GM23338 (cell line): ENCODE data around the gene RHEX. TPM values are rescaled to one million over a fixed set of nuclear protein-coding genes. Genes with fewer than 3 reads are reported as not detected.

Experiments used
- ATAC-seq: fragments of 200-7000 bp; cut with Tn5 transposase; 3 replicates; pipeline ENCODE4 v1.9.1; 2020
- DNase-seq: peaks from one replicate; pipeline ENCODE4 v3.0.0-alpha.2; 2015; ENCODE audit warnings: low spot score
- H2AFZ ChIP-seq: fragments of 200-600 bp; sonication (generic); 2 replicates; pipeline ENCODE4 v1.8.0; 2016; ENCODE audit warnings: antibody characterized with exemption, mild to moderate bottlenecking, moderate library complexity
- H3F3A ChIP-seq: fragments of 200-600 bp; sonication (generic); replicated peaks from 2 replicates; pipeline ENCODE4 v1.8.0; 2017; ENCODE audit warnings: antibody characterized with exemption, mixed run types, low read depth
- H3K27ac ChIP-seq: fragments of 200-600 bp; sonication (generic); 2 replicates; pipeline ENCODE4 v1.6.1; 2016; ENCODE audit warnings: low read depth
- H3K27me3 ChIP-seq: fragments of 200-600 bp; sonication (generic); 2 replicates; pipeline ENCODE4 v1.8.0; 2016; ENCODE audit warnings: mild to moderate bottlenecking, mixed run types, moderate library complexity; ENCODE audit not compliant: insufficient read depth
- H3K36me3 ChIP-seq: fragments of 200-600 bp; sonication (generic); 2 replicates; pipeline ENCODE4 v1.8.0; 2016; ENCODE audit warnings: mild to moderate bottlenecking; ENCODE audit not compliant: insufficient read depth
- H3K4me1 ChIP-seq: fragments of 200-600 bp; sonication (generic); 2 replicates; pipeline ENCODE4 v1.8.0; 2016; ENCODE audit warnings: mild to moderate bottlenecking, moderate library complexity; ENCODE audit not compliant: insufficient read depth
- H3K4me2 ChIP-seq: fragments of 200-600 bp; sonication (generic); 2 replicates; pipeline ENCODE4 v1.7.1; 2017; ENCODE audit warnings: mixed run types
- H3K4me3 ChIP-seq: fragments of 200-600 bp; sonication (generic); 2 replicates; pipeline ENCODE4 v1.6.1; 2016; ENCODE audit warnings: mixed run types
- H3K79me2 ChIP-seq: fragments of 200-600 bp; sonication (generic); replicated peaks from 2 replicates; pipeline ENCODE4 v1.8.0; 2017; ENCODE audit warnings: mild to moderate bottlenecking; ENCODE audit not compliant: insufficient read depth
- H3K9me2 ChIP-seq: fragments of 200-600 bp; sonication (generic); 2 replicates; pipeline ENCODE4 v1.8.0; 2017; ENCODE audit not compliant: insufficient read depth
- H4K20me1 ChIP-seq: fragments of 200-600 bp; sonication (generic); replicated peaks from 2 replicates; pipeline ENCODE4 v1.8.0; 2017; ENCODE audit warnings: mild to moderate bottlenecking; ENCODE audit not compliant: insufficient read depth
- H3K27ac Mint-ChIP-seq: 2 replicates; pipeline ENCODE4 v1.8.0; 2020; ENCODE audit warnings: inconsistent platforms, mild to moderate bottlenecking, moderate library complexity, mixed read lengths
- H3K27me3 Mint-ChIP-seq: 3 replicates; pipeline ENCODE4 v1.8.0; 2022; ENCODE audit warnings: low read depth, mild to moderate bottlenecking, moderate library complexity, mixed read lengths, inconsistent platforms; ENCODE audit not compliant: insufficient read depth, poor library complexity
- H3K36me3 Mint-ChIP-seq: 3 replicates; pipeline ENCODE4 v1.8.0; 2021; ENCODE audit warnings: low read depth, mild to moderate bottlenecking, inconsistent platforms, moderate library complexity, mixed read lengths
- H3K4me1 Mint-ChIP-seq: 3 replicates; pipeline ENCODE4 v1.8.0; 2020; ENCODE audit warnings: mild to moderate bottlenecking, inconsistent platforms, mixed read lengths
- H3K4me3 Mint-ChIP-seq: 3 replicates; pipeline ENCODE4 v1.8.0; 2021; ENCODE audit warnings: moderate library complexity, mild to moderate bottlenecking, inconsistent platforms, mixed read lengths
- H3K9me3 Mint-ChIP-seq: 3 replicates; pipeline ENCODE4 v1.8.0; 2020; ENCODE audit warnings: moderate library complexity, mild to moderate bottlenecking, inconsistent platforms, mixed read lengths
- CREB1 ChIP-seq: fragments of 250-450 bp; sonication (Bioruptor Pico); IDR thresholded peaks from 2 replicates; pipeline ENCODE4 v1.5.0; 2020; ENCODE audit warnings: low read depth, mild to moderate bottlenecking, moderate library complexity
- CTCF ChIP-seq, 2 experiments: fragments of 200-600 bp in 1 of 2; sonication (generic) in 1 of 2; conservative IDR thresholded peaks; 2 replicates each; pipeline versions ENCODE4 v1.5.1 to v1.6.1; 2016 to 2017; ENCODE audit warnings: antibody characterized with exemption in 2 of 2, low read depth in 2 of 2, mild to moderate bottlenecking in 2 of 2, moderate library complexity in 1 of 2
- EZH2 ChIP-seq: fragments of 200-600 bp; sonication (generic); IDR thresholded peaks from one replicate; pipeline ENCODE4 v1.8.0; 2017; ENCODE audit warnings: antibody characterized with exemption, mild to moderate bottlenecking, low read depth; ENCODE audit not compliant: unreplicated experiment
- EZH2phosphoT487 ChIP-seq: fragments of 200-600 bp; sonication (generic); IDR thresholded peaks from one replicate; pipeline ENCODE4 v1.8.1; 2018; ENCODE audit warnings: antibody characterized with exemption; ENCODE audit not compliant: unreplicated experiment
- JUNB ChIP-seq: IDR thresholded peaks from one replicate; pipeline ENCODE4 v1.6.1; 2016; ENCODE audit warnings: antibody characterized with exemption; ENCODE audit not compliant: unreplicated experiment
- NANOG ChIP-seq: IDR thresholded peaks from 2 replicates; pipeline ENCODE4 v1.6.1; 2016; ENCODE audit warnings: antibody characterized with exemption, borderline replicate concordance
- STAT1 ChIP-seq: IDR thresholded peaks from one replicate; pipeline ENCODE4 v1.6.1; 2016; ENCODE audit warnings: antibody characterized with exemption; ENCODE audit not compliant: unreplicated experiment
- ZNF114 ChIP-seq: fragments of 250-450 bp; sonication (Bioruptor Pico); IDR thresholded peaks from 2 replicates; pipeline ENCODE4 v1.5.0; 2020; ENCODE audit warnings: mild to moderate bottlenecking, moderate library complexity
- ZNF331 ChIP-seq: fragments of 250-450 bp; sonication (Bioruptor Pico); IDR thresholded peaks from 2 replicates; pipeline ENCODE4 v1.5.0; 2020; ENCODE audit warnings: low read depth, mild to moderate bottlenecking, moderate library complexity
- polyA plus RNA-seq: library from polyadenylated mRNA; unstranded; fragments of >200 nt; fragmentation: Nextera tagmentation; extraction: Ambion mirVana; gene quantifications from 2 replicates; pipeline ENCODE4 v1.2.1, GENCODE V29; 2016
- total RNA-seq: library from RNA; depleted of rRNA; stranded (reverse); fragments of >200 nt; shearing (Covaris generic); gene quantifications from 2 replicates; pipeline ENCODE4 v1.2.3, GENCODE V29; 2014
- TF ChIP-seq, protein P1 (sequence below): IDR thresholded peaks from one replicate; pipeline ENCODE4 v1.6.1; 2018; ENCODE audit warnings: antibody characterized with exemption; ENCODE audit not compliant: unreplicated experiment
- TF ChIP-seq, protein P2 (sequence below): IDR thresholded peaks from 2 replicates; pipeline ENCODE4 v1.6.1; 2016; ENCODE audit warnings: antibody characterized with exemption

Gene RHEX
- total and polyA plus RNA-seq, 2 experiments from 2014 or later: not detected

DNA sequence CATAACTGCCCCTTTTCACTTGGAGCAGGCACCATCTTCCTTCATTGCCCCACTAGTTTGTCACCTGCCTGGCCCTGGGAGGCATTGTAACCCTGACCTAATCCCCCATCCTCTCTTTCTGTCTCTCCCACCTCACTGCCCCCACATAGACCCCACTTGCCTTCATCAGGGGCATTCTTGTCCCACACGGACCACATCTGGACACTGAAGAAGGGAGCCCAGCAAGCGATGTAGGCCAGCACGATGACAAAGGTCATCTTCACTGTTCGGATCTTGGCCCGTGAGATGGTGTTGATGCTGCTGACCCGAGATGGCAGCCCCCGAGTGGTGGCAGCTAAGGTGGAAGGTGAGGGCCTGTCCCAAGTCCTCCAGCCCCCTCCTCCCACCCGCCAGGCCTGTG lies 62.8 kb downstream of the RHEX start:
- H3K4me3 Mint-ChIP-seq: no peak overlapping the region
- no peak overlapping the region for H3K27ac Mint-ChIP-seq
- no peaks in the 10 kb centered on the region for H4K20me1 ChIP-seq
- TF ChIP-seq JUNB: no peak
- TF ChIP-seq ZNF331: no peak
- TF ChIP-seq, protein P1, sequence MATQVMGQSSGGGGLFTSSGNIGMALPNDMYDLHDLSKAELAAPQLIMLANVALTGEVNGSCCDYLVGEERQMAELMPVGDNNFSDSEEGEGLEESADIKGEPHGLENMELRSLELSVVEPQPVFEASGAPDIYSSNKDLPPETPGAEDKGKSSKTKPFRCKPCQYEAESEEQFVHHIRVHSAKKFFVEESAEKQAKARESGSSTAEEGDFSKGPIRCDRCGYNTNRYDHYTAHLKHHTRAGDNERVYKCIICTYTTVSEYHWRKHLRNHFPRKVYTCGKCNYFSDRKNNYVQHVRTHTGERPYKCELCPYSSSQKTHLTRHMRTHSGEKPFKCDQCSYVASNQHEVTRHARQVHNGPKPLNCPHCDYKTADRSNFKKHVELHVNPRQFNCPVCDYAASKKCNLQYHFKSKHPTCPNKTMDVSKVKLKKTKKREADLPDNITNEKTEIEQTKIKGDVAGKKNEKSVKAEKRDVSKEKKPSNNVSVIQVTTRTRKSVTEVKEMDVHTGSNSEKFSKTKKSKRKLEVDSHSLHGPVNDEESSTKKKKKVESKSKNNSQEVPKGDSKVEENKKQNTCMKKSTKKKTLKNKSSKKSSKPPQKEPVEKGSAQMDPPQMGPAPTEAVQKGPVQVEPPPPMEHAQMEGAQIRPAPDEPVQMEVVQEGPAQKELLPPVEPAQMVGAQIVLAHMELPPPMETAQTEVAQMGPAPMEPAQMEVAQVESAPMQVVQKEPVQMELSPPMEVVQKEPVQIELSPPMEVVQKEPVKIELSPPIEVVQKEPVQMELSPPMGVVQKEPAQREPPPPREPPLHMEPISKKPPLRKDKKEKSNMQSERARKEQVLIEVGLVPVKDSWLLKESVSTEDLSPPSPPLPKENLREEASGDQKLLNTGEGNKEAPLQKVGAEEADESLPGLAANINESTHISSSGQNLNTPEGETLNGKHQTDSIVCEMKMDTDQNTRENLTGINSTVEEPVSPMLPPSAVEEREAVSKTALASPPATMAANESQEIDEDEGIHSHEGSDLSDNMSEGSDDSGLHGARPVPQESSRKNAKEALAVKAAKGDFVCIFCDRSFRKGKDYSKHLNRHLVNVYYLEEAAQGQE: no peak
- TF ChIP-seq CTCF (conservative IDR thresholded peaks at IDR 0.05; ENCODE audit: low read depth in 2 of 2): no peak
- TF ChIP-seq CREB1 (CRISPR knock-in tag): no peak
- no peak for TF ChIP-seq ZNF114
- no peak for TF ChIP-seq NANOG
- TF ChIP-seq, protein P2, sequence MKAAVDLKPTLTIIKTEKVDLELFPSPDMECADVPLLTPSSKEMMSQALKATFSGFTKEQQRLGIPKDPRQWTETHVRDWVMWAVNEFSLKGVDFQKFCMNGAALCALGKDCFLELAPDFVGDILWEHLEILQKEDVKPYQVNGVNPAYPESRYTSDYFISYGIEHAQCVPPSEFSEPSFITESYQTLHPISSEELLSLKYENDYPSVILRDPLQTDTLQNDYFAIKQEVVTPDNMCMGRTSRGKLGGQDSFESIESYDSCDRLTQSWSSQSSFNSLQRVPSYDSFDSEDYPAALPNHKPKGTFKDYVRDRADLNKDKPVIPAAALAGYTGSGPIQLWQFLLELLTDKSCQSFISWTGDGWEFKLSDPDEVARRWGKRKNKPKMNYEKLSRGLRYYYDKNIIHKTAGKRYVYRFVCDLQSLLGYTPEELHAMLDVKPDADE: no peak
- no peak for TF ChIP-seq EZH2
- no peak for TF ChIP-seq EZH2phosphoT487
- no peak for TF ChIP-seq STAT1
- no peaks in the 10 kb centered on the region for H3K79me2 ChIP-seq
- H3K4me1 ChIP-seq: peaks cover 3% of the 10 kb centered on the region; the same call in 1 of the 2 replicates
- no peak overlapping the region for H3K4me2 ChIP-seq
- peaks cover 29% of the 10 kb centered on the region for H3K27me3 ChIP-seq
- DNase-seq: no peak
- H3K9me2 ChIP-seq: no peaks in the 10 kb centered on the region
- no peak for ATAC-seq
- no peak overlapping the region for H2AFZ ChIP-seq
- peaks cover 3% of the 10 kb centered on the region; the same call in 2 of the 3 replicates for H3K9me3 Mint-ChIP-seq
- no peak overlapping the region for H3K27ac ChIP-seq
- no peaks in the 10 kb centered on the region for H3K36me3 Mint-ChIP-seq
- H3K27me3 Mint-ChIP-seq: peaks cover 26% of the 10 kb centered on the region
- H3K4me1 Mint-ChIP-seq: peaks cover 10% of the 10 kb centered on the region; the same call in 2 of the 3 replicates
- H3K4me3 ChIP-seq: no peak overlapping the region
- H3F3A ChIP-seq: peaks cover 4% of the 10 kb centered on the region; the same call in 1 of the 2 replicates
- H3K36me3 ChIP-seq: no peaks in the 10 kb centered on the region
